Measurements from ENCODE around the gene TRAPPC1.
"Not testable (repeated sequence)": the region's sequence is repeated elsewhere in the genome, so short reads cannot be mapped to it uniquely, and the experiment has no call there.

Gene TRAPPC1, protein sequence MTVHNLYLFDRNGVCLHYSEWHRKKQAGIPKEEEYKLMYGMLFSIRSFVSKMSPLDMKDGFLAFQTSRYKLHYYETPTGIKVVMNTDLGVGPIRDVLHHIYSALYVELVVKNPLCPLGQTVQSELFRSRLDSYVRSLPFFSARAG

DNA sequence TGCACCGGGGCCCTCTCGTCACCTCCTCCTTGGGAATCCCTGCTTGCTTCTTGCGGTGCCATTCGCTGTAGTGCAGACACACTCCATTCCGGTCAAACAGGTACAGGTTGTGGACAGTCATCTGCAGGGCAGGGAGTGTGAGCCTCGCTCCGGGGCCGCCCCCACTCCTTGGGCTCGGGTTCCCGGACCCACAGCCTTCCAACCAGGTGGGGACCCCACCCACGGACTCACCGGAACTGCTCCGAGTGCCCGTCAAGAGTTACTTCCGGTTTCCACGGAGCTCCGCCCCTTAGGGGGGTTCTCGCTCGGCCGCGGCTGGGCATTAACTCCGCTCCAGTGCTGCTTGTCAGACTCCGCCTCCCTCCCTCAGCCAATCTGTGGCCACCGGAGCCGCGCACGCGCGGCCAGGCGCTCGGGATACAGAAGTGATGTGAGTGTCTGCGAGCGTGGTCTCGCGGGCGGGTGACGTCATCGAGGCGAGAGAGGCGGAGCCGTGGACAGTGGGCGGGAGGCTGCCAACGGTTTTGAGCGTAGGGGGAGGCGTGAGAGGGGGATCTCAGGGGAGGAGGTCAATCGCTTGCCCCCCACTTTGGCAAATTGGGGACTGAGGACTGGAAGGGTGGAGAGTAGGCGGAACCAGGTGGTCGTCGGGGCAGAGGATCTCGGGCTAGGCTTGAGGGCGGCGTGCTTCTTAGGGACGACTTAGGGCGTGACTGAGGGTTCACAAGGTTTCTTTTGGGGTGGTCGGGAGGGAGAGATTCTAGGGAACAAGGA is at the start of gene TRAPPC1, which contains the start of gene CNTROB:
Gene TRAPPC1, minus strand, starts transcription at position 238 of the 774 bp plus-strand sequence. Its CDS starts 117 bp downstream, at position 121.
Gene CNTROB, plus strand, starts transcription at position 498 of the 774 bp plus-strand sequence. CDS start 874 bp downstream, outside the sequence.
- peak; percentile 98 for DNase-seq

DNA sequence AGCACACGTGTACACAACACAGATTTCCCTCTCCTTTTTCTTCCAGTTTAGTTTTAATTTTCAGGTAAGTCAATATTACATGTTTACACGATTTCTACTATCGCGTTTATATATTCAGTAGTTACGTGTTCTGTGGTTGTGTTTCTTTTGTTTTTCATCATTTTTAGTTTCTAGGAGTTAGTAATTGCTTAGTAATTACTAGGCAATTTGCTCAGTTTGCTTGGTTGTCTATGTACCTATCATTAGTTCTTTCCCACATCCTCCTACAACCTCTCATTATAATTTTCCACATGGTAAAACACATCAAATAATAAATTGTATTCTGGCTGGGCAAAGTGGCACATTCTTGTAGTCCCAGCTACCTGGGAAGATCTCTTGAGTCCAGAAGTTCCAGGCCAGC is 46.1 kb upstream of the TRAPPC1 start:
- DNase-seq, result no peak

DNA sequence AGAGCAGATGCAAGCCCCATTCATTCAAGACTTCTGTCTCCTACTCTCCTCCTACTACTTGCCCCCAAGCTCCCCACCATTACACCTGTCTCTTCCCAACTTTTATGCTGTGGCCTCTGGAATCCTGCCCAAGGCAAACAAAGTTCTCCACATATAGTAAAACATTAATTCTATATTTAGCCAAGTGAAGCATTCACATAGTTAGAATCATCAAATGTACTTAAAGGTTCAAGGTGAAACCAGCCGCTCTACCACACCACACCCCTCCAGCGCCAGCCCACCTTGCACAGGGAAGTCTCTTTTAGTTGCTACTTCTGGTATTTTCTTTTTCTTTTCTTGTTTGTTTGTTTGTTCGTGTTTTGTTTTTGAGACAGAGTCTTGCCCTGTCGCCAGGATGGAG is 45.3 kb upstream of the TRAPPC1 start:
- DNase-seq, result no peak

DNA sequence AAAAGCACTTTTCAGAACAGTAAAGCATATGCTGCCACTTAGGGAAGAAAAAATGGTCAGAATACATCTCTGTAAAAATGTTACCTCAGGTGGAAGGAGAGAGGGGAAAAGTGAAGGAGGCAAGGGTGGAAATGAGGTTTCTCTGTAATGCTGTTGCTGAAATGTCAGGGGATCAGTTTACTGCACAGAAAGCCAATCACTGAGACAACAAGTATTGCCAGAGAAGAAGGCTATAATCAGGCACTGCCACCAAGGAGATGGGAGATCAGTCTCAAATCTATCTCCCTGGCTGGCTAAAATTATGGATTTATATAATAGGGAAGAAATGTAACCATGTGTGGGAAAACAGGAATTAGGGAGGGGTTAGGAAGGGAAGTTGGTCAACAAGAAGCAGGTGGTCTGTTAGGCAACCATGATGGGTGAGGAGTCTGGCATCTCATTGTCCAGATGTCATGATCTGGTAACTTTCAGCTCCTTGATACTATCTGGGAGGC is 42.9 kb upstream of the TRAPPC1 start:
- no peak for DNase-seq

DNA sequence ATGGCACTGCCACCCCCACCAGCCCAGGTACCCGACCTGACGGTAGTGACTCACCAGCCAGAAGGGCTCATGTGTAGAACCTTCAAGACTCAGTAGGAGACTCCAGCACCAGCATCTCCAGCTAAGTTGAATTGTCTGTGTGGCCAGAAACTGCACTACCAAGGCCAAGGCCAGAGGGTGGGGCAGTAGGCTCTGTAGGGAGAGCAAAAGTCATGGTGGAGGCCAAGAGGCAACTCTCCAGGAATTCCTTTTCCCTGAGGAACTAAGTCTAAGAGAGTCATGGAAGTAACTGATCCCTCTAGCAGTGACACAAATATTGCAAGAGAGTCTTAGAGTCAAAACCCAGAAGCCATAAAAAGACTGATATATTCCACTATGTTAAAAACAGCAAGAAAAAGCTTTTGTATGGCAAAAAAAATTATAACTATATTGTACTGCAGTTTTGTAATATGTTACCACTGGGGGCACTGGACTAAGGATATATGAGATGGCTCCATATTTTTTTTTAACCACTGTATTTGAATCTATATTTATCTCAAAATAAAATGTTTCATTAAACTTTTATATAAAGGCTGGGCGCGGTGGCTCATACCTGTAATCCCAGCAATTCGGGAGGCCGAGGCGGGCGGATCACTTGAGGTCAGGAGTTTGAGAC is 40.5 kb upstream of the TRAPPC1 start:
- no peak for DNase-seq

DNA sequence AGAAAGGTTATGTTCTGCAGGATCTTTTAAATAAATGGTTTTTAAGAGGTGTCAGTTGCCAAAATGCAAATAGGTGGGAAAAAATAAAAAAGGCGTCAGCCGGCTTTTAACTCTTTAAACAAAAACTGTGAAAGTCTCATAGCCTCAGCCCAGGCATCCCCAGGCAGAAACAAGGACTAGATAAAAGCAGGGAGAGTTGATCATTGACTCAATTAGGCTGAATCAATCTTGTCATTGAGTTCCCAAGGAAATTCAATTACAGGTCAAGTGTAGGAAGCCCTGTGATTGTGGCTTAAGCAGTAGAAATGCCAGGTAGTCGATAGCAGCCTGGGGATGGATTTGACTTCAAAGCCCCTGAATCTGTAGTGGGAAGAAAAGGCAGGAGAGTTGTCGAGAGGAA is 39.9 kb upstream of the TRAPPC1 start:
- DNase-seq, result no peak

DNA sequence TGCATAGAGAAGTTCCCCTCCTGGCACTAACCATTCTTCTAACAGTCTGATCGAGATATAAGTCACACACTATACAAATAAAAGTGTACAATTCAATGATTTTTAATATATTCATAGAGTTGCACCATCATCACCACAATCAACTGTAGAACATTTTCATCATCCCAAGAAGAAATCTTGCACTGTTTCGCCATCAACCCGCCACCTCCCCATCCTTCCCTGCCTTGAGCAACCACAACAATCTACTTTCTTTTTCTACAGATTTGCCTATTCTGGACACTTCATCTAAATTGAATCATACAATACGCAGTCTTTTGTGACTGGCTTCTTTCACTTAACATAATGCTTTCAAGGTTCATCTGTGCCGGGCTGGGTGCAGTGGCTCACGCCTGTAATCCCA is 37.7 kb upstream of the TRAPPC1 start:
- no peak for DNase-seq

DNA sequence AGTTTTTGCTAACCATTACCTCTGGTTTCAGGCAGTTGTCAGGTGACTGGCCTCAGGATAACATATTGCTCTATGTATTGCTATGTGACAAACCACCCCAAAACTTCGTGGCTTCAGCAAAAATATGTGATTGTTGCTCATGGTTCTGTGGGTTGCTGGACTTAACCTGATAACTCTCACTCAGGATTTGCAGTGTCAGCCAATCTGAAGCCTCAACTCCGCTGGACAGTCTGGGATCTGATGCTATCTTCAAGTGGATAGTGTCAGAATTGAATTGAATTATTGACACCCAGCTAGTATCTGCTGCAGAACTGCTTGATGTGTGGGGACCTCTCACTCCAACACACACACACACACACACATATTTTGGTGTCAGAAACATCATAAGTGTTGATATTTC is 36.0 kb upstream of the TRAPPC1 start:
- no peak for DNase-seq

DNA sequence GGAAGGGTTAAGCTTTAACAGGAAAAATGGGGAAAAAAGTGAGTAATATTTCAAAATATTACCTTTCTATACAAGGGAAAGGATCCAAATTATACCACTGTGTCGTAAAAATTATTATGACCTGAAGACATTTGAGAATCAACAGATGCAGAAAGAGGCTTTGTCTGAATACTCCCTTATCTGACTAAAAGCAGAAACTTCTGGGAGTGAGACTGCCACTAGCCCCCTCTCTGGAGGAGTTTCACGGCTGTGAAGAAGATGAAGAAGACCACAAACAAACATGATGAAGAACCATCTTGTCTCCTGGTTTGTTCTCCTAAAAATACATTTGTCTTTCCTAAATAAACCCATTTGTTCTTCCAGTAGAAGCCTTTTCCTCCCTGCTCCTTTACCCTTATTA is 29.7 kb upstream of the TRAPPC1 start:
- DNase-seq, result no peak

DNA sequence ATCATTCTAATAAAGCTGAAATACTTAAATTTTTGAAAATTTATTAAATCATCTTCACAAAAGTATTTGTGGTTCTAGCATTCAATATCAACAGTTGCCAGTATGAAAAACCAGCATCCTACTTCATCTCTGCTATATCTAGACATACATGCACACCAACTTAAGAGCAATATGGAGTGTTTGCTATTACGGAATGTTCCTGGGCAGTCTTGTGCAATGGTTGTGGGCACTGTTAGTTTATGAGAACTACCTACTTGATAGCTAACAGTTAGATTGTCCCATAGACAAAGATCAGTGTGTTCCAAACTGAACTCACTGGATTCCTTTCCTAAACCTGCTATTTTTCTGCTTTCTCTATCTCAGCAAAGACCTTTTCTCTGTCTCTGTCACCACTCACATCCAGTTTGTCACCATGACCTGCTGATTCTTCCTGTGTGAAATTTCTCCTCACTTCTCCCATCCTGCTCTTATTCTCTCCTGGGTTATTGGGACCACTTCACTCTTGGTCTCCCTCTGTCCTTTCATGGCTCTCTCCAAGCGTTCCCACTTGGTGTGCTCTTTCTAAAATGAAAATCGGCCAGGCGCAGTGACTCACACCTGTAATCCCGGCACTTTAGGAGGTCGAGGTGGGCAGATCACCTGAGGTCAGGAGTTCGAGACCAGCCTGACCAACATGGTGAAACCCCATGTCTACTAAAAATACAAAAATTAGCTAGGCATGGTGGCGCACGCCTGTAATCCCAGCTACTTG is 27.9 kb upstream of the TRAPPC1 start:
- no peak for DNase-seq

DNA sequence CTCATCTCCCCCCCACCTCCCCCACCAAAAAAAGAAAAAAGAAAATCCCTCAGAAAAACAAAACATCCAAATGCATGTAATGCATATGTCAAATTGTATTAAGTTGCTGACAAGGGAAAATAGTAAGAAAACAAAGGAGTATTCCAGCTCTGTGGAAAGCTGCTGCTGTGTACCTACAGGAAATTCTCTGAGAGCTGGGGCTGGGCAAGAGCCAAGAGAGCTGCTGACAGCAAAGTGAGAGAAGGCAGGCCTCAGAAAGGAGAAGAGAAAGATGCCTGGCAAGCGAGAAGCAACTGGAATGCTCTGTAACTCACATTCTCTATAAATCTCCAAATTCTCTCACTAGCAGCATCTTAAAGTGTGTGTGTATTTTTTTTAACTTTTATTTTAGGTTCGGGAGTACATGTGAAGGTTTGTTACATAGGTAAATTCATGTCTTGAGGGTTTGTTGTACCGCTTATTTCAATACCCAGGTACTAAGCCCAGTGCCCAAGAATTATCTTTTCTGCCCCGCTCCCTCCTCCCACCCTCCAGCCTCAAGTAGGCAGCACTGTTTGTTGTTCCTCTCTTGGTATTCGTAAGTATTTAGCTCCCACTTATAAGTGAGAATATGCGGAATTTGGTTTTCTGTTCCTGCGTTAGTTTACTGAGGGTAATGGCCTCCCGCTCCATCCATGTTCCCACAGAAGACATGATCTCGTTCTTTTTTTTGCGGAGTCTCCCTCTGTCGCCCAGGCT is 24.7 kb upstream of the TRAPPC1 start:
- DNase-seq, result no peak

DNA sequence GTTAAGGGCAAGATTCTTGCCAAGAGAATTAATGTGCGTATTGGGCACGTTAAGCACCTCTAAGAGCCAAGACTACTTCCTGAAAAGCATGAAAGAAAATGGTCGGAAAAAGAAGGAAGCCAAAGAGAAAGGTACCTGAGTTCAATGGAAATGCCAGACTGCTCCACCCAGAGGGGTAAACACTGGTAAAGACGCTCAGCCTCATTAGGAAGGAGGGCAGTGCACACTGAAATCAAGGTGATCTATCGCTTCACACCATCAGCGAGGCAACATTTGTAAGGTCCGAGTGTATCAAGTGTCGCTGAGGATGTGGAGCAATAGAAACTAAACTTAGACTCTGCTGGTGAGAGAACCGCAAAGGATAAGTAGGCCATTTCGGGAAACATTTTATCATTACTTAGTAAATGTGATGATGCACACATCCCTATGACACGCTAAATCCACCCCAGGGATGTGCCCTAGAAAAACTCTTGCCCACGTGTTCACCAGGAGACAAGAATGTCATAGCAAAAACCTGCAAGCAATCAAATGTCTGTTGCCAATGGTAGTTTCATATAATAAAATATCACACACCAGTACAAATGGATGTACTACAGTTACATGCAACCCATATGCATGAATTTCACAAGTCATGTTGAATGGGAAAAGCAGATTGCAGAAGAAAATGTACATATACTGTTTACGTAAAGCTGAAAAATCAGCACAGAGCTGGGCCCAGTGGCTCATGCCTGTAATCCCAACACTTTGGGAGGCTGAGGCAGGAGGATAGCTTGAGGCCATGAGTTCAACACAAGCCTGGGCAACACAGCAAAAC is 23.9 kb upstream of the TRAPPC1 start:
- DNase-seq, result no peak

DNA sequence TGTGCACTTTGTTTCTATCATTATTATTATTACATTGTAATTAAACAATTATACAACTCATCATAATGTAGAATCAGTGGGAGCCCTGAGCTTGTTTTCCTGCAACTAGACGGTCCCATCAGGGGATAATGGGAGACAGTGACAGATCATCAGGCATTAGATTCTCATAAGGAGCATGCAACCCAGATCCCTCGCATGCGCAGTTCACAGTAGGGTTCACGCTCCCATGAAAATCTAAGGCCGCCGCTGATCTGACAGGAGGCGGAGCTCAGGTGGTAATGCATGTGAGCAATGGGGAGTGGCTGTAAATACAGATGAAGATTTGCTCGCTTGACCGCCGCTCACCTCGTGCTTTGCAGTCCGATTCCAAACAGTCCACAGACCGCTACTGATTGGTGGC is 21.5 kb upstream of the TRAPPC1 start:
- not testable (repeated sequence) for DNase-seq

DNA sequence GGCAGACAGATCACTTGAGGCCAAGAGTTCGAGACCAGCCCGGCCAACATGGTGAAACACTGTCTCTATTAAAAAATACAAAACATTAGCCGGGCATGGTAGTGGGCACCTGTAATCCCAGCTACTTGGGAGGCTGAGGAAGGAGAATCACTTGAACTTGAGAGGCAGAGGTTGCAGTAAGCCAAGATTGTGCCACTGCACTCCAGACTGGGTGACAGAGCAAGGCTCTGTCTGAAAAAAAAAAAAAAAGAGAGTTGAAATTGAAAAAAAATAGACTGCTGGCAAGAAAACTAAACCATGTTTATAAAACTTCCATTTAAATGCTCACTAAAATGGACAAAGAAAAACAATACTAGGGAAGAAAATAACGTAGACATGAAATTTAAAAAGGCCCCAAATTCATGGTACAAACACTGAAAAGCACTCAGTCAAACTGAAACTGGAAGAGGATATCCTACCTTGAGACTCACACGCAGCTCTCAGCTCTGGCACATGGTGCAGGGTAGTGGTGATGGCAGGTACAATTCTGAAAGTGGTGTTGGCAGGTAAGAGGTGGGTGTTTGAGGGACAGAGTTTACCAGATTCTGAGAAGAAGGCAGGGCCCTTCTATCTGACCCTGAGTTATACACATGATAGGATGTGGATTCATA is 19.5 kb upstream of the TRAPPC1 start:
- DNase-seq, result no peak

DNA sequence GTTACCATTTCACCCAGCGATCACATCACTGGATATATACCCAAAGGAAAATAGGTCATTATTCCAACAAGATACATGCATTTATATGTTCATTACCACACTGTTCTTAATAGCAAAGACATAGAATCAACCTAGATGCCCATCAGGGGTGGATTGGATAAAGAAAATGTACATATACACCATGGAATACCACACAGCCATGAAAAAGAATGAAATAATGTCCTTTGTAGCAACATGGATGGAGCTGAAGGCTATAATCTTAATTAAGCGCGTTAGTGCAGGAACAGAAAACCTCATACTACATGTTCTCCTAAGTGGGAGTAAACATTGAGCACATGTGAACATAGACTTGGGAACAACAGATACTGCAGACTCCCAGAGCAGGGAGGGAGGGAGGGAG is 18.8 kb upstream of the TRAPPC1 start:
- DNase-seq, result no peak

DNA sequence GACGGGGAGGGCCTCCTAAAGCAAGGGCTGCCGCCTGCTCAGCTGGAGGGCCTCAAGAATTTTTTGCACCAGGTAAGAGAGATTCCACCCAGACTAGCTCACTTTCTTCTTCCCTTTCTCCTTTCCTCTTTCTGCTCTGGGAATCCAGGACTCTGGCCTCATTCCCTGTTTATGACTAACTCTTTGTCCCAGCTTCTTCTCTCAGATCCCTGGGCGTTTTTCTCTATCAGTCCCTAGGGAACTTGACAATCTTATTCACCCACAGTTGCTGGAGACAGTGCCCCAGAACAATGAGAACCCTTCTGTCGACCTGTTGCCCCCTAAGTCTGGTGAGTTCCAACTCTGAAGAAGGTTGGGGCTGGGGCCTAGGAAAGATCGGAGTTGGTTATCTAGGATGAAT is 15.9 kb upstream of the TRAPPC1 start:
- no peak for DNase-seq

DNA sequence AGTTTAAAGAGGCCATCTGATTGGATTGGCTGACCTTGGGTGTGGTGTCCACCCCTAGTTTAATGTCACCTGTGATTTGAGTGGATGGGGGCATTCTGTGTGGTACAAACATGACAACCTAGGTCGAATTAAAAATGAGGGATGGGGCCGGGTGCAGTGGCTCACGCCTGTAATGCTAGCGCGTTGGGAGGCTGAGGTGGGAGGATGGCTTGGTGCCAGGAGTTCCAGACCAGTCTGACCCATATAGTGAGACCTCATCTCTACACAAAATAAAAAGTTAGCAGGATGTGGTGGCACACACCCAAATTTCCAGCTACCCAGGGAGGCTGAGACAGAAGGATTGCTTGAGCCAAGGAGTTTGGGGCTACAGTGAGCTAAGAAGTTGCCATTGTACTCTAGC is 14.7 kb upstream of the TRAPPC1 start:
- no peak for DNase-seq

DNA sequence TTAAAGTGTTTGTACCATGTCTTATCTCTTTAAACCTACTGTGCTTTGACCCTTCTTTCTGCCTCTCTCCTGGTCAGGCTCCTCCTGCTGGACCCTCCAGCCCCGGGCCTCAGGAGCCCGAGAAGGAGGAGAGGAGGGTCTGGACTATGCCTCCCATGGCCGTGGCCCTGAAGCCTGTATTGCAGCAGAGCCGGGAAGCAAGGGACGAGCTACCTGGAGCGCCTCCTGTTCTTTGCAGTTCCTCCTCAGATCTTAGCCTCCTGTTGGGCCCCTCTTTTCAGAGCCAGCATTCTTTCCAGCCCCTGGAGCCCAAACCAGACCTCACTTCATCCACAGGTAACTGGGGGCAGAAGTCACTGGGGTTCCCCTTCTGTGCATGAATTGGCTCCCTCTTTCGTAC is 13.9 kb upstream of the TRAPPC1 start:
- DNase-seq, result no peak

DNA sequence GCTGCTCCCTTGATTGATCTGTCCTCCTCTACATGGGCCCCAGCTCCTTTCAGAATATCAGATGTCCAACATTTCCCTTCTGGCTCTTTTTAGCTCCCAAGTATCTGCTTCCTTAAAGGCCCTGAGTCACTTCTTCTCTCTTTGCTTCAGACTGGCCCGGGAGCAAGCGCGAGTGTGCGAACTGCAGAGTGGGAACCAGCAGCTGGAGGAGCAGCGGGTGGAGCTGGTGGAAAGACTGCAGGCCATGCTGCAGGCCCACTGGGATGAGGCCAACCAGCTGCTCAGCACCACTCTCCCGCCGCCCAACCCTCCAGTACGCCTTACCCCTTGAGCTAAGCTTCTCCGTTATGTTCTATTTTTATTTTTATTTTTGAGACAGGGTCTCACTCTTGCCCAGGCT is 12.6 kb upstream of the TRAPPC1 start:
- DNase-seq, result no peak

DNA sequence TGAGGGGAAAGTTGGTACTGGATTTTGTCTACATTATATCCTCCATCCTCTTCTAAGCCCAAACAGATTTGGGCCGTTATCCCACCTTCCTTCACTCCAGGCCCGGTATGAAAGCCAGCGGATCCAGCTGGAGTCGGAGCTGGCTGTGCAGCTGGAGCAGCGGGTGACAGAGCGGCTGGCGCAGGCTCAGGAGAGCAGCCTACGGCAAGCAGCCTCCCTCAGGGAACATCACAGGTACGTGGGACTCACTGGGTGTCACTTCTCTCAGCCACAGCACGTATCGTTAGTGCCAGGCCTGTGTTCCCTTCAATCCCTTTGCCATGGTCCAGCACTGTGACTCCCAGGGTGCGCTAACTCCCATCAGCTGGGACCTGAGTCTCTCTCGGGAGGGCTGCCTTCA is 11.5 kb upstream of the TRAPPC1 start:
- DNase-seq, result no peak

DNA sequence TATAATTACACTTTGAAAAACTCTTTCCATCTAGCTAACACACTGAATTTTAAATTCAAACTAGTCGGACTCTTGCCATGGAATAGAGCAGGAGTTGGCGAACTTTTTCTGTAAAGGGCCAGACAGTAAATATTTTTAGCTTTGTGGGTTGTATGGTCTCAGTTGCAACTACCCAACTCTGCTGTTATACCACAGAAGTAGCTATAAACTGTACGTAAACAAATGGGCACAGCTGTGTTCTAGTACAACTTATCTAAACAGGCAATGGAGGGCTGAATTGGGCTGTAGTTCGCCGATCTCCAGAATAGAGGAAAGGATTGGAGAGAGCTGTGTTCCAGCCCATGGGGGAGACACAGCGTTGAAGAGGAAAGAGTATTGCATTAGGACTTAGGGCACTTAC is 9.0 kb upstream of the TRAPPC1 start:
- DNase-seq, result no peak

Data from activated T-cell treated with anti-CD3 and anti-CD28 coated beads for 4 hours (primary cell).